Astrocyte (in vitro differentiated cells and primary cell): ENCODE measurements around the gene ZNF624.

Source experiments
- CTCF ChIP-seq: IDR thresholded peaks from 2 replicates; pipeline ENCODE4 v1.5.1; 2011; ENCODE audit warnings: low read depth, mild to moderate bottlenecking, inconsistent platforms, low read length, moderate library complexity; ENCODE audit not compliant: insufficient read depth
- EZH2 ChIP-seq: IDR thresholded peaks from 2 replicates; pipeline ENCODE4 v1.6.1; 2012; ENCODE audit warnings: mild to moderate bottlenecking, low read length, inconsistent platforms; ENCODE audit not compliant: insufficient read depth

GRCh38 chr17:16623282-16623681 is 30.4 kb downstream of the ZNF624 start:
- no peak for TF ChIP-seq CTCF
- no peak for TF ChIP-seq EZH2
